A549 (cell line): ENCODE measurements around the gene CMIP.

ENCODE experiments used
- CTCF ChIP-seq: fragments of >200 bp; sonication (Bioruptor Twin); formaldehyde crosslinking; IDR thresholded peaks from 3 replicates; pipeline ENCODE4 v1.5.1; 2016
- HES2 ChIP-seq: fragments of >200 bp; sonication (Bioruptor Twin); formaldehyde crosslinking; IDR thresholded peaks from 2 replicates; pipeline ENCODE4 v1.6.1; 2016
- PBX3 ChIP-seq: IDR thresholded peaks from 2 replicates; pipeline ENCODE4 v1.6.1; 2012

GRCh38 chr16:81633680-81634379 is 189.2 kb downstream of the CMIP start:
- TF ChIP-seq PBX3 (no peak), CTCF (no peak), HES2 (no peak)
